Breast epithelium (tissue), 3 donors: ENCODE measurements around the gene NTSR2.

Experiments
- POLR2A ChIP-seq: fragments of 450-650 bp; IDR thresholded peaks from one replicate; pipeline ENCODE4 v1.6.1; 2016; ENCODE audit warnings: antibody characterized with exemption, mild to moderate bottlenecking, moderate library complexity
- POLR2AphosphoS5 ChIP-seq, 3 donors: sonication (generic); formaldehyde crosslinking; IDR thresholded peaks; one replicate each; pipeline ENCODE4 v1.6.1; 2017; ENCODE audit warnings: antibody characterized with exemption in 3 of 3
- TF ChIP-seq, protein P1 (sequence below), 3 donors: fragments of 450-650 bp; IDR thresholded peaks; one replicate each; pipeline ENCODE4 v1.5.1; 2016 to 2017; ENCODE audit warnings: antibody characterized with exemption in 3 of 3, mild to moderate bottlenecking in 3 of 3, moderate library complexity in 3 of 3

DNA sequence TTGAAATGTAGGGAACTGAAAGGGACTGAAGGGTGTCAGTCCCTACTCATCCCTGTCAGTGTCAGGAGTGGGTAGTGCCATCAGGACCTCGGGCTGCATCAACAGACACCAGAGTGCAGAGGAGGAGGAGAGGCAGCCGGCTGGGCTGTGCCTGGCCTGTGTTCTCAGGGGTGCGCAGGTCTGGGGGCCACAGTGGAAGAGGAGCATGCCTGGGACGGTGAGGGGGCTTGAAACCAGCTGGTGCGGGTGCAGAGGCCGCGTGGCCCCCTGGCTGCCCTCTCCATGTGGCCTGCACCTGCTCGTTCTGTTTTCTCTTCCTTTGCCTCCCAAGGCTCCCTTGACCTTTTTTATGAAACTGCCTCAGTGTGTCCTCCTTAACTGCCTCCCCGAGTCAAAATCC lies 41.3 kb downstream of the NTSR2 start:
- TF ChIP-seq, protein P1, sequence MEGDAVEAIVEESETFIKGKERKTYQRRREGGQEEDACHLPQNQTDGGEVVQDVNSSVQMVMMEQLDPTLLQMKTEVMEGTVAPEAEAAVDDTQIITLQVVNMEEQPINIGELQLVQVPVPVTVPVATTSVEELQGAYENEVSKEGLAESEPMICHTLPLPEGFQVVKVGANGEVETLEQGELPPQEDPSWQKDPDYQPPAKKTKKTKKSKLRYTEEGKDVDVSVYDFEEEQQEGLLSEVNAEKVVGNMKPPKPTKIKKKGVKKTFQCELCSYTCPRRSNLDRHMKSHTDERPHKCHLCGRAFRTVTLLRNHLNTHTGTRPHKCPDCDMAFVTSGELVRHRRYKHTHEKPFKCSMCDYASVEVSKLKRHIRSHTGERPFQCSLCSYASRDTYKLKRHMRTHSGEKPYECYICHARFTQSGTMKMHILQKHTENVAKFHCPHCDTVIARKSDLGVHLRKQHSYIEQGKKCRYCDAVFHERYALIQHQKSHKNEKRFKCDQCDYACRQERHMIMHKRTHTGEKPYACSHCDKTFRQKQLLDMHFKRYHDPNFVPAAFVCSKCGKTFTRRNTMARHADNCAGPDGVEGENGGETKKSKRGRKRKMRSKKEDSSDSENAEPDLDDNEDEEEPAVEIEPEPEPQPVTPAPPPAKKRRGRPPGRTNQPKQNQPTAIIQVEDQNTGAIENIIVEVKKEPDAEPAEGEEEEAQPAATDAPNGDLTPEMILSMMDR (IDR thresholded peaks at IDR 0.05), result no peak
- TF ChIP-seq POLR2AphosphoS5 (IDR thresholded peaks at IDR 0.05) (no peak), POLR2A (no peak)
